Measurements from ENCODE around the gene SLC12A9.
A peak's percentile ranks its signal among the peaks of the same experiment; 100 is the strongest.

Gene SLC12A9

DNA sequence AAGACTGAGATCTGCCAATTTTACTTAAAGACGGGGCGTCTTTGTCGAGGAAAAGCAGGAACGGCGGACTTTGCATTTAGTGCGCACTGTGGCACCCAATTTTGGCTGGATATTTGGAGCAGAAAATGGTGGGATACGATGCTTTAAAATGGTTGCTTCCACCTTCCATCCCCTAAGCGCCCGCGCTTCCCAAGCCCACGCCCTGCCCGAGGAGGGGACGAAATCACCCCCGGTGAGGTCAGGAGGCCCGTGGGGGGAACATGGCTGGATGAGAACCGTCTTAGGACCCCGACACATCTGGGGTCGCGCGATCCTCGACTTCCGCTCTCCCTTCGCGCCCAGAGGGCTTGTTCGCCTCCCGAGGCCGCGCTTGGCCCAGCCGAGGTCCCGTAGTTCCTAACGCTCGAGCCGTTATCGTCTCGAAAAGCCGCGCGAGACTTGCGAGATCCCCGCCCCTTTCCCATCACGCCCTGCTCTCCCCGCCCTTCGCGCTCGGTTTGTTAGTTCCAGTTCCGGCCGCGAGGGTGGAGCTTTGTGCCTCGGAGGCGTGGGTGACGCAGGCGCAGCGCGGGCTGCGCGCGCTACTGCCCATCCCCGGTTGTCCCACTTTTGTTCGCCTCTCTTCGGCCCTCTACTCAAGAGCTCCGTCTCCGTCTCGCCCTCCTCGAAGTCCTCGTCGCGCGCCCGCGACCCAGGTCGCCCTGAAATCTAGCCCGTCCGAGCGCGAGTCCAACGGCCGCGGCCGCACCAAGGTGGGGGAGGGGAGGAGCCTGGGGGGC lies 22.3 kb downstream of the SLC12A9 start, which contains the start of gene SRRT:
TSS of gene SRRT (plus strand) at position 527 of the 779 bp plus-strand sequence. CDS start 488 bp downstream, outside the sequence.
- TF ChIP-seq, protein P1, sequence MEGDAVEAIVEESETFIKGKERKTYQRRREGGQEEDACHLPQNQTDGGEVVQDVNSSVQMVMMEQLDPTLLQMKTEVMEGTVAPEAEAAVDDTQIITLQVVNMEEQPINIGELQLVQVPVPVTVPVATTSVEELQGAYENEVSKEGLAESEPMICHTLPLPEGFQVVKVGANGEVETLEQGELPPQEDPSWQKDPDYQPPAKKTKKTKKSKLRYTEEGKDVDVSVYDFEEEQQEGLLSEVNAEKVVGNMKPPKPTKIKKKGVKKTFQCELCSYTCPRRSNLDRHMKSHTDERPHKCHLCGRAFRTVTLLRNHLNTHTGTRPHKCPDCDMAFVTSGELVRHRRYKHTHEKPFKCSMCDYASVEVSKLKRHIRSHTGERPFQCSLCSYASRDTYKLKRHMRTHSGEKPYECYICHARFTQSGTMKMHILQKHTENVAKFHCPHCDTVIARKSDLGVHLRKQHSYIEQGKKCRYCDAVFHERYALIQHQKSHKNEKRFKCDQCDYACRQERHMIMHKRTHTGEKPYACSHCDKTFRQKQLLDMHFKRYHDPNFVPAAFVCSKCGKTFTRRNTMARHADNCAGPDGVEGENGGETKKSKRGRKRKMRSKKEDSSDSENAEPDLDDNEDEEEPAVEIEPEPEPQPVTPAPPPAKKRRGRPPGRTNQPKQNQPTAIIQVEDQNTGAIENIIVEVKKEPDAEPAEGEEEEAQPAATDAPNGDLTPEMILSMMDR (conservative IDR thresholded peaks at IDR 0.05), result peak; percentile 29
- peak within 1 kb of the TSS; percentile 98 for H3K27ac ChIP-seq

DNA sequence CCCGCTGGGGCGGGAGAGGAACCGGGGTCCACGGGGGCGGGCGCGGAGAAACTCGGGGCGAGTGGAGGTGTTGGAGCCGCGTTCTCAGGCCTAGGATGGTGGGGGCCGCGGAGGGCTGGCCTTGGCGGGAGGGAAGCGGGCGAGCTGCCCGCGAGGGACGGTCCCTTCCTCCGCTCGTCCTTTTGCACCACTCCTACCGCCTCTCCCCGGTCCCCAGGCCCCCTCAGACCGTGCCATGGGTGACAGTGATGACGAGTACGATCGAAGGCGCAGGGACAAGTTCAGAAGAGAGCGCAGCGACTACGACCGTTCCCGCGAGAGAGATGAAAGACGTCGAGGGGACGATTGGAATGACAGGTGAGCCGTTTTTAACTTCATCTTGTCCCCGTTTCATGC lies 22.8 kb downstream of the SLC12A9 start:
- TF ChIP-seq, protein P1 (conservative IDR thresholded peaks at IDR 0.05), result no peak
- peak overlapping the region; percentile 98 for H3K27ac ChIP-seq

DNA sequence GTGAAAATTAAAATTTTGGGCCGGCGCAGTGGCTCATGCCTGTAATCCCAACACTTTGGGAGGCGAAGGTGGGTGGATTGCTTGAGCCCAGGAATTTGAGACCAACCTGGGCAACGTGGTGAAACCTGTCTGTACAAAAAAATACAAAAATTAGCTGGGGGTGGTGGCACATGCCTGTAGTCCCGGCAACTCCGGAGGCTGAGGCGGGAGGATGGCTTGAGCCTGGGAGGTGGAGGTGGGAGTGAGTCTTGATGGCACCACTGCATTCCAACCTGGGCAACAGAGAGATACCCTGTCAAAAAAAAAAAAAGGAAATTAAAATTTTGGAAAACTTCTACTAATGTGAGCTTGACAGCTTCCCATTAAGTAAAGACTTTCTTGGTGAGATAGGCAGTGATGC lies 25.5 kb downstream of the SLC12A9 start:
- TF ChIP-seq, protein P1 (conservative IDR thresholded peaks at IDR 0.05), result no peak
- peak overlapping the region; percentile 7; the same call in 1 of the 2 replicates for H3K27ac ChIP-seq

DNA sequence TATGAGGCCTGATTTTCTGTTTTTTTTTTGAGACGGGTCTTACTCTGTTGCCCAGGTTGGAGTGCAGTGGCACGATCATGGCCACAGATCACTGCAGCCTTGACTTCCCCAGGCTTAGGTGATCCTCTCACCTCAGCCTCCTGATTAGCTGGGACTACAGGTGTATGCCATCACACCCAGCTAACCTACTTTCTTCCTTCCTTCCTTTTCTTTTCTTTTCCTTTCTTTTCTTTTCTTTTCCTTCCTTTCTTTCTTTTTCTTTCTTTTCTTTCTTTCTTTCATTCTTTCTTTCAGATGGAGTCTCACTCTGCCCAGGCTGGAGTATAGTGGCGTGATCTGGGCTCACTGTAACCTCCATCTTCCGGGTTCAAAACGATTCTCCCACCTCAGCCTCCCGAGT lies 26.2 kb downstream of the SLC12A9 start:
- H3K27ac ChIP-seq, result peak overlapping the region; percentile 7; the same call in 1 of the 2 replicates
- TF ChIP-seq, protein P1 (conservative IDR thresholded peaks at IDR 0.05), result no peak

DNA sequence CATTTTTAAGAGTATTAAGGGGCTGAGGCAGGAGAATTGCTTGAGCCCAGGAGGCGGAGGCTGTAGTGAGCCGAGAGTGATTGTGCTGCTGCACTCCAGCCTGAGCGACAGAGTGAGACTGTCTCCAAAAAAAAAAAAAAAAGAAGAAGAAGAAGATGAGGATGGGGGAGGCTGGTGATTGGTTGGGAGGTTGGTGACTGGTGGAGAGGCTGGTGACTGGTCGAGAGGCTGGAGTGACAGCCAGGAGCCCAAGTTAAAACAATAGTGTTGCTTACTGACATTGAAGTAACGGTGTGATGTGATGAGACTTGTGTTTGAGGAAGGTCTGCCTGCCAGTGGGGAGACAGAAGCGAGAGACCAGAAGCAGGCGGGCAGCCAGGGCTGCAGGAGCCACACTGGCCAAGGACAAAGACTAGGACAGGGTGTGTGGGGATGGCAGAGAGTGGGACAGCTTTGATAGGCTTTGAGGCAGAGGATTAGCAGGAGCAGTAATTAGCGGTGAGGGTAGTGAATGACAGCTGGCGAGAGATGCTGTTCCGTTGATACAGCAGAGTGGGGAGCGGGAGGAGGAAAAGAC lies 27.3 kb downstream of the SLC12A9 start:
- TF ChIP-seq, protein P1 (conservative IDR thresholded peaks at IDR 0.05), result no peak

DNA sequence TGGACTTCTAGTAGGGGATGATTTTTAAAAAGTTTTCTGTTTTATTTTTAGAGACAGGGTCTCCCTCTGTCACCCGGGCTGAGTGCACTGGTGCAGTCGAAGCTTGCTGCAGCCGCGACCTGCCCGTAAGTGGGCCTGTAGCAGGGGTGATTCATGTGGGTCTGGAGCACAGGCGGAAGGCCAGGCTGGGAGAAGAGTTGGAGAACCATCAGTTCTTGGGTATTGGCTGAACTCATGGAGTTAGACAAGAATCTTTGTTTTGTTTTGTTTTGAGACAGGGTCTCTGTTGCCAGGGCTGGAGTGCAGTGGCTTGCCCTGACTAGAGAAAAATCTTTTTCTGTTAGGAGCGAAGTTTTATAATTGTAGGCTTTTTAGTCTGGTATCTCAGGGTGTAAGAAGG lies 28.1 kb downstream of the SLC12A9 start:
- TF ChIP-seq, protein P1 (conservative IDR thresholded peaks at IDR 0.05), result no peak
- H3K27ac ChIP-seq, result no peak overlapping the region

More for the DNA sequence above, 27.3 kb downstream of the SLC12A9 start:
- no peak overlapping the region; the same call in 1 of the 2 replicates for H3K27ac ChIP-seq

DNA sequence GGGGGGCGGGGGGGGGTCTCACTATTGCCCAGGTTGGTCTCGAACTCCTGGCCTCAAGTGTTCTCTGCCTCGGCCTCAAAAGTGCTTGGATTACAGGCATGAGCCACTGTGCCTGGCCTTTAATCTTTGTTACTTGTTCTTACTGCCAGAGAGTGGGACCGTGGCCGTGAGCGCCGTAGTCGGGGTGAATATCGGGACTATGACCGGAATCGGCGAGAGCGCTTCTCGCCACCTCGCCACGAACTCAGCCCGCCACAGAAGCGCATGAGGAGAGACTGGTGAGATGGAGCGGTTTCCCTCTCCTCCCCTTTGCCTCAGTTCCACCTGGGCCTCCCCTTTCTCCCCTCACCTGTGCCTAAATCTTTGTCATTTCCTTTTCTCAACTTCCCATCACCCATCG lies 28.6 kb downstream of the SLC12A9 start:
- TF ChIP-seq, protein P1 (conservative IDR thresholded peaks at IDR 0.05), result no peak
- no peak overlapping the region for H3K27ac ChIP-seq

All from VCaP (cell line).